H1 (cell line): Measurements from ENCODE around the gene NDST3.

ENCODE experiments used
- CEBPB ChIP-seq: IDR thresholded peaks from 2 replicates; pipeline ENCODE4 v1.6.1; 2012; ENCODE audit warnings: low read depth, low read length
- CTCF ChIP-seq, 3 experiments: IDR thresholded peaks; 1 replicate in 2 of 3; 2 replicates in 1 of 3; pipeline versions ENCODE4 v1.5.1 to v1.6.1; 2011; ENCODE audit warnings: low read length in 3 of 3, mild to moderate bottlenecking in 3 of 3, inconsistent platforms in 2 of 3, low read depth in 1 of 3, moderate library complexity in 1 of 3; ENCODE audit not compliant: insufficient read depth in 1 of 3; ENCODE audit errors: control extremely low read depth in 1 of 3
- SIN3A ChIP-seq, 2 experiments: IDR thresholded peaks in 1 of 2; conservative IDR thresholded peaks in 1 of 2; 2 replicates each; pipeline ENCODE4 v1.6.1; 2011 to 2012; ENCODE audit warnings: low read length in 2 of 2, improper control_type of control experiment in 1 of 2, low read depth in 1 of 2, mild to moderate bottlenecking in 1 of 2
- SP1 ChIP-seq: IDR thresholded peaks from 2 replicates; pipeline ENCODE4 v1.6.1; 2011; ENCODE audit warnings: low read depth, low read length
- SUZ12 ChIP-seq: fragments of 200-600 bp; sonication (generic); IDR thresholded peaks from 2 replicates; pipeline ENCODE4 v1.6.1; 2012; ENCODE audit warnings: mild to moderate bottlenecking, inconsistent platforms, low read length, moderate library complexity, mixed read lengths
- TAF1 ChIP-seq: IDR thresholded peaks from 2 replicates; pipeline ENCODE4 v1.6.1; 2011; ENCODE audit warnings: mild to moderate bottlenecking, low read depth, low read length
- USF2 ChIP-seq: IDR thresholded peaks from 2 replicates; pipeline ENCODE4 v1.6.1; 2011; ENCODE audit warnings: low read length, improper control_type of control experiment

GRCh38 chr4:118059397-118059796, 25.1 kb downstream of the NDST3 start:
- no peak for TF ChIP-seq SUZ12
- TF ChIP-seq CEBPB, result no peak
- no peak for TF ChIP-seq USF2
- TF ChIP-seq SIN3A (conservative IDR thresholded peaks at IDR 0.05 in 1 of 2, IDR thresholded peaks at IDR 0.05 in 1 of 2; ENCODE audit: low read depth in 1 of 2, low read length in 2 of 2), result no peak
- no peak for TF ChIP-seq SP1
- no peak for TF ChIP-seq CTCF (IDR thresholded peaks at IDR 0.05; ENCODE audit: control extremely low read depth in 1 of 3, insufficient read depth in 1 of 3, low read depth in 1 of 3, low read length in 3 of 3)
- TF ChIP-seq TAF1, result no peak
